OCI-M1 (cell line): ENCODE measurements around the gene KIF4A.

Experiments used
- DNase-seq: peaks from one replicate; lab custom pipeline; 2025; lab: John Stamatoyannopoulos, UW

The KIF4A gene

DNA sequence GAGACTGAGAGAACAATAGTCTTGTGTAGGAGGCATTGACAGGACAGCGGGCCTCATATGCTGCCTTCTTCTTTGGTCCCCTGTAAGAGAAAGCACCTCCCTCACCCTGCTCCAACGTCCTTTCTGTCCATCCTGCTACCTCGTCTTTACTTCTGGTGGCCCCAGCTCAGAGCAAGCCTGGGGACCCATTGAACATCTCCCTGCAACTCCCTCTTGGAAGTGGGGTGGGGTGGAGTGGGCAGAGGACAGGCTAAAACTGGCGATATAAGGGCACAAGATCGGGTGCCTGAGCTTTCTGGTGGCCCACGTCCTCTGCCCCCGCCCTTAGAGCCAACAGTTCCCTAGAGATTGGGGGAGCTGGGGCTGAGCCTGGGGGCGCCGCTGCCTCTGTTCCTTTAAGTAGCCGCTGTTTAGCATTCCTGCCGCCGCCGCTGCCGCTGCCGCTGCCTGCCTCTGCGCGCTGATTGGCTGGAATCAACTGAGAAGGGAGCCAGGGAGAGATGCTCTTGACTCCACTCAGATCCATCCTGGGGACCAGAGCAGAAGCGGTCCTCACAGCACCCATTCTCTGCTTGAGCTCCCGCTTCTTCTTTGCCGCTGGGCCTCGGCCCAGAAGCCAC, 154.5 kb downstream of the KIF4A start, which contains the start of gene DLG3:
Gene DLG3, plus strand, starts transcription at position 510 of the 620 bp plus-strand sequence. CDS start 367 bp downstream, outside the sequence.
- DNase-seq: no peak

DNA sequence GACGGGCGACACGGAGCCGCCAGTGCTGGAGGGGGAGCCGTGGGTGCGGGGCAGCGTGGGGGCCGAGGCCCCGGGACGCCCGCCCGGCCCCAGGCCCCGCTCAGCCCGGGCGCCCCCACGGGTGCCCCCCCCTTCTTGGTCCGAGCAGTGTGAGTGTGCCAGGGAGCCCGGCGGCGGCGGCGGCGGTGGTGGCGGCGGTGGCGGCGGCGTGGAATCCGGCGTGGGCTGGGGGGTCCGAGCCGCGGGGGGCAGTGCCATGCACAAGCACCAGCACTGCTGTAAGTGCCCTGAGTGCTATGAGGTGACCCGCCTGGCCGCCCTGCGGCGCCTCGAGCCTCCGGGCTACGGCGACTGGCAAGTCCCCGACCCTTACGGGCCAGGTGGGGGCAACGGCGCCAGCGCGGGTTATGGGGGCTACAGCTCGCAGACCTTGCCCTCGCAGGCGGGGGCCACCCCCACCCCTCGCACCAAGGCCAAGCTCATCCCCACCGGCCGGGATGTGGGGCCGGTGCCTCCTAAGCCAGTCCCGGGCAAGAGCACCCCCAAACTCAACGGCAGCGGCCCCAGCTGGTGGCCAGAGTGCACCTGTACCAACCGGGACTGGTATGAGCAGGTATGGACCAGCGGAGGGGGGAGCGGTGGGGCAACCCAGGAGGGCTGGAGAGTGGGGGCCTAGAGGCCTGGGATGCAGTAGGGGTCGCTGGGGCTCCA, 155.2 kb downstream of the KIF4A start:
- DNase-seq: no peak

- no peak for DNase-seq
These were observed 156.0 kb downstream of the KIF4A start for GRCh38 chrX:70445951-70446350.

GRCh38 chrX:70446380-70447350, 156.8 kb downstream of the KIF4A start:
- DNase-seq: no peak

DNA sequence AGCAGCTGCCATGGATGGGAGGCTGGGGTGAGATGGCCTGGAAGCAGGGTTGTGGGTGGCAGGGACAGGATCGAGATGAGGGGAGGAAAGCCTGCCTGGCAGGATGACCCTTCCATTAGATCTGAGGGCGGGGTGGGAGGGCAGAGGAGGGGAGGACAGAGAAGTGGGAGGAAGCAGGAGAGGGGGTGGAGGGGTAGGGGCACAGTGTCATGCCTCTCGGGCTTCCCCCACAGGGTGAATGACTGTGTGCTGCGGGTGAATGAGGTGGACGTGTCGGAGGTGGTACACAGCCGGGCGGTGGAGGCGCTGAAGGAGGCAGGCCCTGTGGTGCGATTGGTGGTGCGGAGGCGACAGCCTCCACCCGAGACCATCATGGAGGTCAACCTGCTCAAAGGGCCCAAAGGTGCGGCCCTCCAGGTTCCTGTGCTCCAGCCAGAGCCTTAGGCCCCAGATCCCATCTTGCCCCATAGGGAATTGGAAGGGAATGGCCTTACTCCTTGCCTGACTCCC, 159.6 kb downstream of the KIF4A start:
- DNase-seq: no peak

DNA sequence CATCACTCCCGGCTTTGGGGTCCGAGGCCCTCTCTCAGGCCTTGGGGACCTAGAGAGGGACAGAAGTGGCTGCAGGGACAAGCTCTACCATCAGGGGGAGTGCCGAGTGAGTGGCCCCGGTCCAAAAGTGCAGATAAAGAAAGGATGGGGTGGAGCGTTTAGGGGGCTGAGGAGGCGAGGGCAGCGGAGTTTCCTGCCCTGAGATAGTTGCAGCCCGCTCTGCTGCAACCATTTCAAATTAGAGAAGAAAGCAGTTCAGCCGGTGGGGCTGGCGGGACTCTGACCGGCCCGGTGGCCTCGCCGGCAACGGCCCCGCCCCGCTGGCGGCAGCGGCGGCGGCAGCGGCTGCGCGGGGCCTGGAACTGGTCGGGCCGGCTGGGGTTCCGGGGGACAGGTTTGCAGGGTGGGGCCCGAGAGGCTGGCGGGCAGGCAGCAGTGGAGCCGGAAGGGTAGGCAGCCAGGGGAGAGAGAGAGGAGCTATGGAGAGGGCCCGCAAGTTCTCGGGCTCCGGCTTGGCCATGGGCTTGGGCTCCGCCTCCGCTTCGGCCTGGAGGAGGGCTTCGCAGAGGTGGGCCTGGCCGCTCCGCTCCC, 162.3 kb downstream of the KIF4A start:
- peak; percentile 72 for DNase-seq

GRCh38 chrX:70453024-70453618, 163.2 kb downstream of the KIF4A start:
- DNase-seq: no peak

DNA sequence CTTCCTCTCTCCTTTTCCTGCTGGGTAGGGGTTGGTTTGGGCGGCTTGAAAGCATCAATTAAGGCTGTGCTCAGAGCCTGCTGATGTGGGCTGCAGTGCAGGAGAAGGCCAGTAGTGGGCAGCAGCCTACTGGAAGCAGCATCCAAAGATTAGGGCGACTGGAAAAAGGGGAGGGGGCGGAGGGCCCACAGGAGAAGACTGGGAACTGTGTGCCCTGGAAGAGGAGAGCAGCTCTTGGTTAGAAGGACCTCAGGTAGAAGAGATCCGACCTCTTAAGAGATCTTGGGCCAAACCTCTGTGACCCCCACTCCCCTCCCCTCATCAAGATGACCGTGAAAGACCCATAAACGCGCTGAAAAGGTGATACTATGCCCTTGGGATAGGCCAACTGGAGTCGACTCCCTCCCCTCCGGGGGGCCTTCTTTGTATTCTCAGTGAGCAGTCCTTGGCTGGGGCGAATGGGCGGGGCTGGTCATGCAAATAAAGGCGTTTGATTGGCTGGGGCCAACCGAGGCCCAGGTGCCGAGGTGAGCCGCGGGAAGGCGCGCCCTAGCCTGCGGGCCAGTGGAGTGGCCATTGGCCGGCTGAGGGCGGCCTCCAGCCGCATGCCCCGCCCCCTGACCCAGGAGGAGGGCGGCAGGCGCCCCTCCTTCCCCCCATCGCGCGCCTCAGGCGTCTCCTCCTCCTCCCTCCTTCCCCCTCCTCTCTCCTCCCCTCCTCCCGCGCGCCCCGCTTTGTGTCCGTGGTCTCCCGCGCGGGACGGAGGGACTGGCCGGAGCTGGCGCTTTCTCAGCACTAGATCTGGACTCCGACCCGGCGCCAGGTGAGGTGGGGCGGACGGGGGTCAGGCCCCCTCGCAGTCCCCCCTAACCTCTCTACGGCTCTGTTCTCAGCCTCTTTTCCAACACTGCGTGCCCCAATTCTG, 164.8 kb downstream of the KIF4A start:
- peak; percentile 72 for DNase-seq

DNA sequence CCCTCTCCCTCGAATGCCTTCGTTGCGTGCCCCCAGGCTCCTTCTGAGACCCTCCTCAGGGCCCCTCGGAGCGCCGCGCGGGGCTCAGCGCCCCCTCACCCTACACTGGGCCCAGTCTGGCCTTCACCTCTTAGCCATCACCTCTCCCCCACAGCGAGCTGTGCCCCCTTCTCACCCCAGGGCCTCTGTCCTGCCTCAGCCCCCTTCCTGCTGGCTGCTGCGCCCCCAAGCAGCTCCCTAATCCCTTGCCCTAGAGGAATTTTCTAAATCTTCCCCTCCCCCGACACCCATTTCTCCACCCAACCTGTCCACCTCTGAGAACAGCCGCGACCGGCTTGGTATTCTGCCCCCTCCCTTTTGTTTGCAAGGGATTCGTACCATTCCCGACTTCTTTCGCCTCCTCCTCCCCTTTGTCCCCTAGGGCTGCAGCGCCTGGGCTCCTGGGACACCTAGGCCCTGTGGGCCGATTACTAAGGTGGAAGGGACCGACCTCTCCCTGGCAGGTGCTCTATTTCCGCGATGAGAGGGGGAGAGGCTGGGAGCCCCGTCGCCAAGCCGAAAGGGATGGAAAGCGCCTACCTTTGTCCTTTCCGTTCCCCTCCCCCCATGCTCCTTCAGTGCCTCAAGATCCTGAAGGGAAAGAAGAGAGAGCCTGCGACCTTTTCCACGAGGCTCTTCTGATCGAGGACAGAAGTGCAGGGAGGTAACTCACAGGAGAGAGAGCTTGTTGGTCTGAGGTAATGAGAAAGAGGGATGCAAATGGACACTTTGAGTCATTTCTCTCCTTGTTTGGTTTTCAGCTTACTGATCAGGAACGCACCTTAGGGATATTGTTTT, 165.7 kb downstream of the KIF4A start:
- no peak for DNase-seq

DNA sequence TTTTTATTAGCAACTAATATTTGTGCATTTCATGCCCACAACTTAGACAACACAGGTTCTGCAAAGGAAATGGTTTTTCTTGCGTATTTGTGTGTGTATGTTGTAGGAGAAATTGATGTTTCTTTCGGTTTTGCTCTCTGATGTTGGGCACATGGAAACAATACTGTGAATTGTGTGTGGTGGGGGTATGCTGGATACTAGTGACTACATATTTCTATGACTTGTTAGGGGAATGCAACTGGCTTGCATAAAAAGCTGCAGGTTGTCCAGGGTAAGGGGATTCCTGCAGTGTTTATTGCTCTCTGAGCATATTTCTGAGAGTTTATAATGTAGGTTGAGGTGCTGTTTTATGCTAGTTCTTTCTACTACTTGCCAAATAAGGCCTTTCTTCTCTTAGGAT, 166.4 kb downstream of the KIF4A start:
- no peak for DNase-seq

- no peak for DNase-seq
These were observed 171.1 kb downstream of the KIF4A start for GRCh38 chrX:70461026-70461425.

GRCh38 chrX:70464051-70464450, 174.1 kb downstream of the KIF4A start:
- no peak for DNase-seq

DNA sequence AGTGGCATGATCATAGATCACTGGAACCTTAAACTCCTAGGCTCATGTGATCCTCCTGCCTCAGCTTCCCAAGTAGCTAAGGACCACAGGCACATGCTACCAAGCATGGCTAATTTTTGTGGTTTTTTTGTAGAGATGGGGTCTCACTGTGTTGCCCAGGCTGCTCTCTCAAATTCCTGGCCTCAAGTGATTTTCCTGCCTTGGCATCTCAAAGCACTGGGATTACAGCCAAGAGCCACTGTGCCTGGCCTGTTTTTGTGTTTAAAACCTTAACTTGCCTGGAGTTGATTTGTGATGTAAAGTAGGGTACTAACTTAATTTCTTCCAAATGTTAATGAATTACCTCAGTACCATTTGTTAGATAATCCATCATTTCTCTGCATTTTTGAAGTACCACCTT, 177.1 kb downstream of the KIF4A start:
- no peak for DNase-seq

- DNase-seq: no peak
These were observed 178.8 kb downstream of the KIF4A start for GRCh38 chrX:70468709-70469108.
